Retinal pigment epithelial cell (primary cell): Measurements from ENCODE around the gene ELMO1.

Experiments used
- DNase-seq: peaks from one replicate; pipeline ENCODE4 v3.0.0-alpha.2; 2010; ENCODE audit warnings: low read depth
- H3K4me3 ChIP-seq: 2 replicates; pipeline ENCODE4 v1.5.1; 2011; ENCODE audit warnings: mild to moderate bottlenecking, low read length, control low read depth, moderate library complexity
- CTCF ChIP-seq: conservative IDR thresholded peaks from 2 replicates; pipeline ENCODE4 v1.5.1; 2011; ENCODE audit warnings: low read depth, low read length, control low read depth, inconsistent platforms

Gene ELMO1

GRCh38 chr7:37194943-37195342 is 253.7 kb downstream of the ELMO1 start:
- DNase-seq: no peak
- H3K4me3 ChIP-seq: no peak overlapping the region
- TF ChIP-seq CTCF: no peak

- TF ChIP-seq CTCF: no peak
- H3K4me3 ChIP-seq: no peak overlapping the region
- DNase-seq: no peak
These were observed 254.9 kb downstream of the ELMO1 start for GRCh38 chr7:37193775-37194135.

GRCh38 chr7:37193087-37193774 is 255.4 kb downstream of the ELMO1 start:
- no peak for DNase-seq
- no peak overlapping the region for H3K4me3 ChIP-seq
- no peak for TF ChIP-seq CTCF

GRCh38 chr7:37191797-37192196 is 256.9 kb downstream of the ELMO1 start:
- H3K4me3 ChIP-seq: no peak overlapping the region
- no peak for TF ChIP-seq CTCF
- DNase-seq: no peak

- DNase-seq: no peak
- no peak overlapping the region for H3K4me3 ChIP-seq
- TF ChIP-seq CTCF: no peak
These were observed 261.5 kb downstream of the ELMO1 start for GRCh38 chr7:37187179-37187578.

- no peak for DNase-seq
- no peak for TF ChIP-seq CTCF
- no peak overlapping the region for H3K4me3 ChIP-seq
These were observed 261.9 kb downstream of the ELMO1 start for GRCh38 chr7:37186753-37187152.

GRCh38 chr7:37181550-37181932 is 267.1 kb downstream of the ELMO1 start:
- no peak for TF ChIP-seq CTCF
- H3K4me3 ChIP-seq: no peak overlapping the region
- DNase-seq: no peak
